WTC11 (cell line): ENCODE data around the gene PNPLA8.

ENCODE experiments used
- MAX ChIP-seq: sonication (generic); formaldehyde crosslinking; IDR thresholded peaks from 2 replicates; pipeline ENCODE4 v1.8.0; 2022; ENCODE audit warnings: mild to moderate bottlenecking, missing genetic modification reagents
- NR2C2 ChIP-seq: sonication (generic); formaldehyde crosslinking; IDR thresholded peaks from 2 replicates; pipeline ENCODE4 v1.8.0; 2022; ENCODE audit warnings: mild to moderate bottlenecking, missing genetic modification reagents
- TEAD4 ChIP-seq: sonication (generic); formaldehyde crosslinking; IDR thresholded peaks from 2 replicates; pipeline ENCODE4 v1.8.0; 2022; ENCODE audit warnings: mild to moderate bottlenecking, missing genetic modification reagents

- TF ChIP-seq NR2C2 (CRISPR knock-in tag) (no peak), TEAD4 (CRISPR knock-in tag) (no peak), MAX (CRISPR knock-in tag) (no peak)
Observed at GRCh38 chr7:108449521-108449920, 76.4 kb downstream of the PNPLA8 start.
